GM19467 (cell line): Measurements from ENCODE around the gene PGAP3.
"Not testable (repeated sequence)": the region's sequence is repeated elsewhere in the genome, so short reads cannot be mapped to it uniquely, and the experiment has no call there.

Experiments used
- ATAC-seq: cut with Tn5 transposase; IDR thresholded peaks from one replicate; pipeline ENCODE4 v1.9.1; 2021; ENCODE audit warnings: mild to moderate bottlenecking, moderate library complexity; ENCODE audit not compliant: unreplicated experiment

The PGAP3 gene

DNA sequence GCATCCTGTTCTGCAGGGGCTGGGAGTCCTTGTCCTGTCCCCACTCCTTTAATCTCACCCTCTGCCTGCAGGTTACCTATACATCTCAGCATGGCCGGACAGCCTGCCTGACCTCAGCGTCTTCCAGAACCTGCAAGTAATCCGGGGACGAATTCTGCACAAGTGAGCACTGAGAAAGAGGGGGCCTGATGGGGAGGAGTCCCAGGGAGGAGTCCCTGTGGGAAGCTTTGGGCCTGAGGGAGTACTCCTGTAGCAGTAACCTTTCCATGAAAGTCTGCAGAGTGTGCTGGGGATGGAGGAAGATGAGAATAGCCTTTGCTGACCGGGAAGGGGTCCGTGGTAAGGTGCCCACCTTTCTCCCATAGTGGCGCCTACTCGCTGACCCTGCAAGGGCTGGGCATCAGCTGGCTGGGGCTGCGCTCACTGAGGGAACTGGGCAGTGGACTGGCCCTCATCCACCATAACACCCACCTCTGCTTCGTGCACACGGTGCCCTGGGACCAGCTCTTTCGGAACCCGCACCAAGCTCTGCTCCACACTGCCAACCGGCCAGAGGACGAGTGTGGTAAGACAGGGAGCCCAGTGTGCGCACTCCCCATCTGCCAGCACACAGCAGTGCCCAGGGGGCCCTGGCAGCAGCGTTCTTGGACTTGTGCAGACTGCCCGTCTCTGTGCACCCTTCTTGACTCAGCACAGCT, 27.7 kb upstream of the PGAP3 start:
- ATAC-seq: no peak

DNA sequence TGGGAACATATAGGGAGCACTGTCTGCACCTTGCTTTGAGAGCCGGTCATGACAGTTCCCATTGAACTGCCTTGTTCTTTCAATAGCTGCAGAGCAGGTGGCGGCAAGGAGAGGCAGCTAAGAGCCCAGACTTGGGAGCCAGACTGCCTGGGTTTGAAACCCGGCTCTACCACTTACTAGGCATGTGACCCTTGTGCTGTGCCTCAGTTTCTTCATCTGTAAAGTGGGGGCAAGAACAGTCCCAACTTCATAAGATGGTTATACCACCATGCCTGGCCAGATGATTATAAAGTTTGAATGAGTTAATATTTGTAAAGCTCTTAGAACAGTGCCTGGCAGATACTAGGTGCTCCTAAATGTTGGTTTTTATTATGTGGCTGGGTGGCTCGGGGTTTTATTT, 26.4 kb upstream of the PGAP3 start:
- ATAC-seq: no peak

DNA sequence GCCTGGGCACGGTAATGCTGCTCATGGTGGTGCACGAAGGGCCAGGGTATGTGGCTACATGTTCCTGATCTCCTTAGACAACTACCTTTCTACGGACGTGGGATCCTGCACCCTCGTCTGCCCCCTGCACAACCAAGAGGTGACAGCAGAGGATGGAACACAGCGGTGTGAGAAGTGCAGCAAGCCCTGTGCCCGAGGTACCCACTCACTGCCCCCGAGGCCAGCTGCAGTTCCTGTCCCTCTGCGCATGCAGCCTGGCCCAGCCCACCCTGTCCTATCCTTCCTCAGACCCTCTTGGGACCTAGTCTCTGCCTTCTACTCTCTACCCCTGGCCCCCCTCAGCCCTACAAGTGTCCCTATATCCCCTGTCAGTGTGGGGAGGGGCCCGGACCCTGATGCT, 24.0 kb upstream of the PGAP3 start:
- ATAC-seq: no peak

DNA sequence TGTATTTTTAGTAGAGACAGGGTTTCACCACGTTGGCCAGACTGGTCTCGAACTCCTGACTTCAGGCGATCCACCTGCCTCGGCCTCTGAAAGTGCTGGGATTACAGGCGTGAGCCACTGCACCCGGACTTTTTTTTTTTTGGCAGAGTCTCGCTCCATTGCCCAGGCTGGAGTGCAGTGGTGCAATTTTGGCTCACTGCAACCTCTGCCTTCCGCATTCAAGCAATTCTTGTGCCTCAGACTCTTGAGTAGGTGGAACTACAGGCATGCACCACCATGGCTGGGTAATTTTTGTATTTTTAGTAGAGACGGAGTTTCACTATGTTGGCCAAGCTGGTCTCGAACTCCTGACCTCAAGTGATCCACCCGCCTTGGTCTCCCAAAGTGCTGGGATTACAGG, 23.2 kb upstream of the PGAP3 start:
- ATAC-seq: not testable (repeated sequence)

DNA sequence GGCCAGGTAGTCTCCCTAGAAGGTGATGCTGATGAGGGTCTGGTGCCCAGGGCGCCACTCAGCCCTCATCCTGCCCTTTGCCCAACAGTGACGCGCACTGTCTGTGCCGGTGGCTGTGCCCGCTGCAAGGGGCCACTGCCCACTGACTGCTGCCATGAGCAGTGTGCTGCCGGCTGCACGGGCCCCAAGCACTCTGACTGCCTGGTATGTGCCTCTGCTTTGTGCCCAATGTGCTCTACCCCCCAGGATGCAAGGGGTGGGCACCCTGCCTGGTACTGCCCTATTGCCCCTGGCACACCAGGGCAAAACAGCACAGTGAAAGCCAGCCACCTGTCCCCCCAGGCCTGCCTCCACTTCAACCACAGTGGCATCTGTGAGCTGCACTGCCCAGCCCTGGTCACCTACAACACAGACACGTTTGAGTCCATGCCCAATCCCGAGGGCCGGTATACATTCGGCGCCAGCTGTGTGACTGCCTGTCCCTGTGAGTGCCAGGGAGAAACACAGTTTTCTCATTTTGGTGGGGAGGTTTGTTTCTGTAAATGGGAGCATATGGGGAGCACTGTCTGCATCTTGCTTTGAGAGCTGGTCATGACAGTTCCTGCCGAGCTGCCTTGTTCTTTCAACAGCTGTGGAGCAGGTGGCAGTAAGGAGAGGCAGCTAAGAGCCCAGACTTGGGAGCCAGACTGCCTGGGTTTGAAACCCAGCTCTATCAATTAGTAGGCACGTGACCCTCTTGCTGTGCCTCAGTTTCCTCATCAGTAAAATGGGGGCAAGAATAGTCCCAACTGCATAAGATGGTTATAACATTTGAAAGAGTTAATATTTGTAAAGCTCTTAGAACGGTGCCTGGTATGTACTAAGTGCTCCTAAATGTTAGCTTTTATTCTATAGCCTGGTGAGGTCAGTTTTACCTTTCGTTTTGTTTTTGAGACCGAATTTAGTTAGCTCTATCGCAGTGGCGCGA, 22.4 kb upstream of the PGAP3 start:
- ATAC-seq: no peak

DNA sequence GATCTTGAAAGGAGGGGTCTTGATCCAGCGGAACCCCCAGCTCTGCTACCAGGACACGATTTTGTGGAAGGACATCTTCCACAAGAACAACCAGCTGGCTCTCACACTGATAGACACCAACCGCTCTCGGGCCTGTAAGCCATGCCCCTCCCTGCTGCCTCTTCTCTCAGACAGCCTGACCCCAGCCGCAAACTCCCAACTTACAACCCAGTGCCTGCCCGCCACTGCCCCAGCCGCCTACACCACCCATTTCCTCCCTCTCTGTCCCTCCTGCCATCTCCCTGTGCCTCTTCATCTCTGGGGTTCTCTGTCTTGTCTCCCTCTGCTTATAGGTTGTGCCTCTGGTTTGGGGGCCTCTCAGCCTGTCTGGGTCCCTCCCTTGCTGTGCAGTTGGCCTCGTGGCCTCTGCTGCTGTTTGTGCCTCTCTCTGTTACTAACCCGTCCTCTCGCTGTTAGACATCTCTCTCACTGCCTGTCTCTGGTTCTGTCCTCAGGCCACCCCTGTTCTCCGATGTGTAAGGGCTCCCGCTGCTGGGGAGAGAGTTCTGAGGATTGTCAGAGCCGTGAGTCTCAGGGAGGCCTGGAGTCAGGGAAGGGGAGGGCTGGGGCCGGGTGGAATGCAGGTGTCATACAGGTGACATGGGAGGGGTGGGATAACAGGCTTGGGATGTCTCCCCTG, 21.6 kb upstream of the PGAP3 start:
- ATAC-seq: no peak

DNA sequence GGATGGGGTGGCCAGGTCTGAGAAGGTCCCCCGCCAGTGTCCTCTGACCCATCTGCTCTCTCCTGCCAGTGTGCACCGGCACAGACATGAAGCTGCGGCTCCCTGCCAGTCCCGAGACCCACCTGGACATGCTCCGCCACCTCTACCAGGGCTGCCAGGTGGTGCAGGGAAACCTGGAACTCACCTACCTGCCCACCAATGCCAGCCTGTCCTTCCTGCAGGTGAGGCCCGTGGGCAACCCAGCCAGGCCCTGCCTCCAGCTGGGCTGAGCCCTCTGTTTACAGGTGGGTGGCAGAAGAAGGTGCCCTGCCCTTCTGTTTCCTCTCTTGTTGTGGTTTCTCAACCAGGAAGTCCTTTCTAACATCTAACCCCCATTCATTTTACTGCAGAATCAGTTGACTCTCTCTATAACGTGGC, 19.1 kb upstream of the PGAP3 start:
- ATAC-seq: no peak

DNA sequence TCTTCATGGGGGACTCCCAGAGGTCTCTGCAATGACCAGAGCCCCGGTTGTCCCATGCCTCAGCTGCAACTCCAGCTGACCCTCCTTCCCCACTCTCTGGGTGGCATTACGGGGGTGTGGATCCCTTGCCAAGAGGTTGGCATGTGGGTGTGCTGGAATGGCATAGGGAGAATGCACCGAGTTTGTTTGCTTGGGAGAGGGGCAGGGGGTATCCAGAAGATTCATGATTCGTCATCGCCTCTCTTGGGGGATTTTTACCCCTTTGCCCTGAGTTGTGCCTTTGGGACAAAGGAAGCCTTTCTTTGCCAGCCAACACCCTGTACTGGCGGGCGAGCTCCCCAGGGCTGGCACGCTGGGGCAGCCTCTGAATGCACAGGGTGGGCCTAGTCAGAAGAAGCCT, 18.5 kb upstream of the PGAP3 start:
- ATAC-seq: no peak

DNA sequence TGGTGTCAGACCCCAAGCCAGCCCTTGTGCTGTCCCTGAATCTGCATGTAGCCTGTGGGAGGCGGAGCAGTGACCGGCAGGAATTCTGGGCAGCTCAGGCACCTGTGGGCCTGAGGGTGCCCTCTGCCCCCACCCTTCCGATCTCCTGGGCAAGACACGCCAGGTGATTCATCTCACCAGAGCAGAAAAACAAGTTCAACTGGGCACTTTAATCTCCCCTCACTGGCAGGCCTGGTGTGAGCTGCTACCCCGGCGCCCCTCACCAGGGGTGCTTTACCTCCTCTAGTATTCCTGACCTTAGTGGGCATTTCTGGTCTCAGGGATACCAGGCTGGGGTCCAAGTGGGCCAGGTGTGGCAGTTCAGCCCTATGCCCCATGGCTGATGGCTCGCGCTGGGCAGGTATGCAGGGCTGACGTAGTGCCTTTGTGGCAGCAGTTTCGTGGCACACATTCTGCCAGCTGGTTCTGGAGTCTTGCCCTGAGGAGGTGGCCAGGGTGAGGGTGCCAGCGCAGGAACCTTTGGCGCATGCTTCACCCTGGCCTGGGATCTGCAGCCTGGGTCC, 18.0 kb upstream of the PGAP3 start:
- no peak for ATAC-seq

DNA sequence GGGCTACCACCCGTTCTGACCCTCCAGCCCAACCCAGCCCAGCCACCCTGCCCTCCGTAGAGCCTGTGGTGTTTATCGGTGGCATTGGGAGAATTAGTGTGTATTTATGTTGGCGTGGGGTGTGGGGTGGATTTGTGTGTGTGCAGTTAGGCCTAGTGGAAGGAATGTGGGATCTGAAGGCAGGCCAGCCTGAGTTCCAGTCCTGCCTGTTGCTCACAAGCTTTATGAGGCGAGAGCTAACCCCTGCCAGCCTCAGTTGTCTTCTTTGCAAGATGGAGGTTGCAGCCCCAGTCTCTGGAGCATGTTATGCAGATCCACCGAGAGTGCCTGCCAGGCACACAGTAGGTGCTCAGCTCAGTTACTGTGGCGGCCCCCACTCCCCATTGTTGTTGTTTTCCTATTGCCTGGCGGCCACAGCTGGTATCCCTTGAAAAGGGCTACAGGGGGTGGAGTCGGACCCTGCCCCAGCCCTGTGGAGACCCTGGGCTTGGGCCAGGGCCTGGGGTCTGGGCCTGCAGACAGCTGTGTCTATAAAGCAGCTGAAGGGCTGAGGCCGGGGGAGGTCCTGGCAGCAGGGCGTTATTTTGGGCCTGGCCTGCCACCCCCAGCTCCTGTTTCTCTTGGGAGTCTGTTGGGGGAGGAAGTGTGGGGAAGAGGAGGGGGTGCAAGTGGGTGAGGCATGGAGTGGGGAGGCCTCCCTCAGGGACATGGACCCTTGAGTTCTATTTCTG, 17.1 kb upstream of the PGAP3 start:
- no peak for ATAC-seq

DNA sequence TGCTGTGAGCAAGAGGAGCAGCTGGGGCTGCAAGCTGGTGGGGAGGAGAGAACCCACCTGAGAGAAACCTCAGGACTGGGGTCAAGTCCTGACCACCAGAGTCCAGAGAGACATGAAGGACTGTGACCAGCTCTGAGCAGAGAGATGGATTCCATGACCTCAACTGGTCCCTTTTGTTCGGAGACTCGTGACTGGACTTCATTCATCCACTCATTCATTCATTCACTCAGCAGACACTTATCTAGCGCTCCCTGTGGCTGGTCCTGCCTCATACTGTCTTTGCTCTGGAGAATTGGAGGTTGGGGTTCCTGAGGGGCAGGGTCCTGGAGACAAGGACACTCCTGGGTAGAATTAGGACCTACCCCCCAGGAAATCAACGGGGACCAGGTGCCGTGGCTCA, 16.1 kb upstream of the PGAP3 start:
- ATAC-seq: no peak

DNA sequence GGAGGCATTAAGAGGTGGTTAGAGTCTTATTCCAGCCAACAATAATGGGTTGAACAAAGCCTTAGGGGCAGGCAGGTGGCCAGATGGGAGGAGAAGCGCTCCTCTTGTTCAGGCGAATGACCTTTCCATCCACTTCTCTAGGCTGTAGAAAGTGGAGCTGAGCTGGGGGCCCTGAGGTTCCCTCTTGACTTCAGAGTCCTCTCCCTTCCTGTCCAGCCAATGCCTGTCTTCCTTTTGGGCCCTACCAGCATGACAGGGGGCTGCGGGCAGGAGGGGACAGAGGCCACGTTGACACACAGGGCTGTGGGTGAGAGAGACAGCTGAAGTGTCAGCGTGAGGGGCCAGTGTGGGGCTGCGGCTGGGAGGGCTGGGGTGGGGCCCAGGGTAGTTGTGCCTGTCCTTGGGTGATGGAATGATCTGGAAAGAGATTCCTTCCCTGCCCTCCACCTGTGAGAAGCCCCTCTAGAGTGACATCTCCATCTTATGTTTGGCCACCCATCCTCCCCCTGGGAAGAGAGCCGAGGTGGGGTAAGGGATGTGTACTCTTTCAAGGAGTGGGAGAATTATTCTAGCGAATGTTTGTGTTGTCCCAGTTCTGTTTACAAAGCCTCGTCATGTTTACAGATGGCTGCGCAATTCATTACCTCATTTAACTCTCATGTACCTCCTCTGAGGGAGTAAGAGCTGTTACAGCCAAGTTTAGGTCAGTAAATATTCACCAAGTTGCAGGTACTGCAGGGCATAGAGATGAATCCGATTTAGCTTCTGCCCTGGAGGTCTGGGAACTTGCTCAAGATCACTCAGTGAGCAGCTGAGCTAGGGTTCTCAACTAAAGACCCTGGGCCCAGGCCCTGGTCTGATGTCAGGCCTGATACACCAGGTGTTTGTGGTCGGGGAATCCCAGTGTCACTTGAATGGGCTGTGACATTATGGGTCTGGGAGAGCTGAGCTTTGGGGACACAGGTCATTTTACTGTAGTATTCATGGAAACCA, 15.3 kb upstream of the PGAP3 start:
- ATAC-seq: no peak

DNA sequence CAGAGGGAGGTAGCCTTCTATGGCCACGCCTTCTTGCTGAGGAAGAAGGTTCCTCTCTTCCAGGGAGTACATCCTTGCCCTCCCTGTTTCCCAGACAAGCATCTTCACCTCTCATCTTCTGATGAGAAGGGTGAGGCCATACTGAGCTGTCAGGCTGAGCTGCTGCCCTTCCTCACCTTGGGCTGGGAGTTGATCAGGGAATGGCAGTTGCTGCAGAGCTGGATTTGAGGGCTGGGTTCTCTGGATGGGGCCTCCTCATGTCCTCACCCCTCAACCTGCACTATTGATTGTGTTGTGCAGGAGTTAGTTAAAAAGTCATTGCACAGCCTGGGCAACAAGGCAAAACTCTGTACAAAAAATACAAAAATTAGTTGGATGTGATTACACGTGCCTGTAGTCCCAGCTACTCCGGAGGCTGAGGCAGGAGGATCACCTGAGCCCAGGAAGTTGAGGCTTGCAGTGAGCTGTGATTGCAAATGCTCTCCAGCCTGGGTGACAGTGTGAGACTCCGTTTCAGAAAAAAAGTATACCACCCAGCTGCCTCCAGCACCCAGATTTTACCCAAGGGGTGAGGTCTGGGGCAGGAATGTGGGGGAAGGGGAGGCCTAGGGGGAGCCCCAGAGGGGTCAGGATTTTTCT, 14.0 kb upstream of the PGAP3 start:
- no peak for ATAC-seq

DNA sequence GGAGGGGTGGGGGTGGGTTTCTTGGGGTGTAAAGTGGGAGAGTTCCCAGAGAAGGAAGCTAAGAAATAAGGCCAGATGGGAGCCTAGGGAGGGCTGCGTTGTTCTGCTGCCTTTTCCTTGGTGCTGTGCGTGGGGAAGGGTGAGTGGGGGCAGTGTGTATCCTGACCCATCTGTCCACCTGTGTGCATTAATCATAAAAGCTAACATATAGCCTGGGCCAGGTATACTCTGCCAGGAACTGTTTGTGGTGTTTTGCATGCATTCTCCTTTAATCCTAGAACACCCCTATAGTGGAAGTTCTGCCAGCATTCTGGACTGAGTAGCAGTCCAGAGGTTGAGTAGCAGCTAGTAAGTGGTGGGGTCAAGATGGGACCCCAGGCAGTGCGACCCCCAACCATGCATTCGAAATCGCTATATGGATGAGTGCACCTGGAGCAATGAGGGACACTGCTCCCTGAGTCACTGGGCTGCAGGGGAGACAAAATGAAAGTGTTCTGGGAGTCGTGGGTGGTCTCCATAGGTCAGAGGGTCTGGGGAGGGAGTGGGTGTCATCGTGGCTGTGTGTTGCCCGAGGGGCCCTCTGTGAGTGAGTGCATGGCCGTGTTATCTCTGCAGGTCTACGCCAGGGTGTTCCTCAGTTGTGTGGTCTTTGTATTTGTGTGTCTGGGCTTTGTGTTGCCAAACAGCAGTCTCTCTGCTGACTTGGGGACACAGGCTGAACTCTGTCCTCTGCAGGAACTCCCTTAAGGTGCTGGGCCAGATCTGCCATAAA, 13.3 kb upstream of the PGAP3 start:
- ATAC-seq: no peak

DNA sequence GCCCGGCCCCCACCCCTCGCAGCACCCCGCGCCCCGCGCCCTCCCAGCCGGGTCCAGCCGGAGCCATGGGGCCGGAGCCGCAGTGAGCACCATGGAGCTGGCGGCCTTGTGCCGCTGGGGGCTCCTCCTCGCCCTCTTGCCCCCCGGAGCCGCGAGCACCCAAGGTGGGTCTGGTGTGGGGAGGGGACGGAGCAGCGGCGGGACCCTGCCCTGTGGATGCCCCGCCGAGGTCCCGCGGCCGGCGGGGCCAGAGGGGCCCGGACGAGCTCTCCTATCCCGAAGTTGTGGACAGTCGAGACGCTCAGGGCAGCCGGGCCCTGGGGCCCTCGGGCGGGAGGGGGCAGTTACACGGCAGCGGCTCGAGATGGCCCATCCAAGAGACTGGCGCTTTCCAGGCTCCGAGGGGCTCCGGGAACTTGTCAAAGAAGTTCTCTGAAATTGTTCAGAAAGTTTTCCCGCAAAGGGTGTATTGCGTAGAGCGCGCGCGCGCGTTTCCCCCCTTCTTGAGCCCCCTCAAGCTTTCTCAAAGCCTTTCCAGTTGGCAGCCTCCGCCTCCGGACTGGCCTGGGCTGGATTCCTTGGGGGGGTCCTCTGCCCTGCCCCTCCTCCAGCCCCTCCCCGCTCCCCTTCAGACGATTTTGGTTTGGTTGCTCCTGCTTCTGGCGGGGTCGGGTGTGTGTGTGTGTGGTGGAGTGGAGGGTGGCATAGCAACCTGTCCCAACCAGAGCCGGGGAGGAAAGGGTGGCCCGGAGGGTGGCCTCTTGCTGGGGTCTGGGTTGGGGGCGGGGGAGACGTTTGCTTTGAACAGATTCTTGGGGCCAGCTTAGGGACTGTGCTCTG, 12.5 kb upstream of the PGAP3 start:
- ATAC-seq: no peak

DNA sequence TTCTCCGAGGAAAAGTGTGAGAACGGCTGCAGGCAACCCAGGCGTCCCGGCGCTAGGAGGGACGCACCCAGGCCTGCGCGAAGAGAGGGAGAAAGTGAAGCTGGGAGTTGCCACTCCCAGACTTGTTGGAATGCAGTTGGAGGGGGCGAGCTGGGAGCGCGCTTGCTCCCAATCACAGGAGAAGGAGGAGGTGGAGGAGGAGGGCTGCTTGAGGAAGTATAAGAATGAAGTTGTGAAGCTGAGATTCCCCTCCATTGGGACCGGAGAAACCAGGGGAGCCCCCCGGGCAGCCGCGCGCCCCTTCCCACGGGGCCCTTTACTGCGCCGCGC, 11.9 kb upstream of the PGAP3 start, which contains the start of gene ERBB2:
Gene ERBB2, plus strand, starts transcription at position 247 of the 330 bp plus-strand sequence. CDS start 175 bp downstream, outside the sequence.
- no peak for ATAC-seq

DNA sequence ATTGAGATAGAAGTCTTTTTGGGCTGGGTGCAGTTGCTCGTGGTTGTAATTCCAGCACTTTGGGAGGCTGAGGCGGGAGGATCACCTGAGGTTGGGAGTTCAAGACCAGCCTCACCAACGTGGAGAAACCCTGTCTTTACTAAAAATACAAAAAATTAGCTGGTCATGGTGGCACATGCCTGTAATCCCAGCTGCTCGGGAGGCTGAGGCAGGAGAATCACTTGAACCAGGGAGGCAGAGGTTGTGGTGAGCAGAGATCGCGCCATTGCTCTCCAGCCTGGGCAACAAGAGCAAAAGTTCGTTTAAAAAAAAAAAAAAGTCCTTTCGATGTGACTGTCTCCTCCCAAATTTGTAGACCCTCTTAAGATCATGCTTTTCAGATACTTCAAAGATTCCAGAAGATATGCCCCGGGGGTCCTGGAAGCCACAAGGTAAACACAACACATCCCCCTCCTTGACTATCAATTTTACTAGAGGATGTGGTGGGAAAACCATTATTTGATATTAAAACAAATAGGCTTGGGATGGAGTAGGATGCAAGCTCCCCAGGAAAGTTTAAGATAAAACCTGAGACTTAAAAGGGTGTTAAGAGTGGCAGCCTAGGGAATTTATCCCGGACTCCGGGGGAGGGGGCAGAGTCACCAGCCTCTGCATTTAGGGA, 11.4 kb upstream of the PGAP3 start:
- ATAC-seq: not testable (repeated sequence)
